GM19193 (cell line): ENCODE results near the gene PPP1R3G.

Experiments used
- POLR2A ChIP-seq: IDR thresholded peaks from 4 replicates; pipeline ENCODE4 v1.6.1; 2011; ENCODE audit not compliant: insufficient read depth, insufficient read length; ENCODE audit errors: extremely low read depth

PPP1R3G gene

GRCh38 chr6:5061152-5061551 is 24.0 kb upstream of the PPP1R3G start:
- no peak for TF ChIP-seq POLR2A

- no peak for TF ChIP-seq POLR2A
Measured at GRCh38 chr6:5063617-5064016, 21.5 kb upstream of the PPP1R3G start.

GRCh38 chr6:5066456-5067093 is 18.6 kb upstream of the PPP1R3G start:
- TF ChIP-seq POLR2A = no peak

- no peak for TF ChIP-seq POLR2A
Measured at GRCh38 chr6:5067305-5067704, 17.8 kb upstream of the PPP1R3G start.

- no peak for TF ChIP-seq POLR2A
Measured at GRCh38 chr6:5068153-5068751, 16.9 kb upstream of the PPP1R3G start.

DNA sequence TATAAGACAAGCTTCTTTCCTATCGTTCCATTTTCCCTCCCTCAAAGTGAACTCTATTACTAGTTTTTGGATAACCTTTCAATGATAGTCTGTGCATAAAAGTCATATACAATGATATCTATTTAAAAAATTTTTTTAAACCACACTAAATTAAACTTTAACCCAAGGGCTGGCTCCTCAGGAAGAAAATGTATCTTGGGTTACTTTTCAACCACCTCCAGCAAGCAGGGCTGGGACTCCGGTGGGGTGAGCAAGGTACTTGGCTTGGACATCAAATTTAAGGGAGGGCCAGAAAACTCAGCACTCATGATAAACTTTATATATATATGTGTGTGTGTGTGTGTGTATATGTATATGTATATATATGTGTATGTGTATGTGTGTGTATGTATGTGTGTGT is 13.9 kb upstream of the PPP1R3G start:
- no peak for TF ChIP-seq POLR2A

DNA sequence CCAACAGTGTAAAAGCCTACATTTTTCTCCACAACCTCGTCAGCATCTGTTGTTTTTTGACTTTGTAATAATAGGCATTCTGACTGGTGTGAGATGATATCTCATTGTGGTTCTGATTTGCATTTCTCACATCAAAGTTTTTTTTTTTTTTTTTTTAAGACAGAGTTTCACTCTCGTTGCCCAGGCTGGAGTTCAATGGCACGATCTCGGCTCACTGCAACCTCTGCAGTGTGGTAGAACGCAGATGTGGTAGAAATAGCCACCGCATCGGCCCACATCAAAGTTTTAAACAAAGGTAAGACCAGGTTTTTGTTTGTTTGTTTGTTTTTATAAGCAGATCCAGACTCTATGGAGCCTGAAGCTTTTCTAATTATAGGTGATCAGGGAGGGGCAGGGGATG is 12.7 kb upstream of the PPP1R3G start:
- TF ChIP-seq POLR2A = no peak

DNA sequence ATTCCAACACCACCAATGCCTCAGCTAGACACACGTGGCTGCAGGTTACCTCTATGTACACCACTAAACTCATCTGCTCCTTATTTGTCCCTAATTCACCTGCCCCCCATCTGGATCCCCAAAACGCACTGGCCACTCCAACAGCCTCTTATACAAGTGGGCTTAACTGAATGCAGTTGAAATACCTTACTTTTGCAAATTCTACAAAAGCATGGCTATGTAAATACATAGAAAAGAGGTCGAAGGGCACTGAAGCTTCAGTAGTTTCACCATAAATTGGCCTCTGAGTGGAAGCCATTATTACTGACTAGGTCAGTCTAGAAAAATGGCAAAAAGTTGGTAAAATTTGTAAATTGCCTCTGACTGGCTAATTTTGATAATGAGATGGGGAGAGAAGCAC is 11.1 kb upstream of the PPP1R3G start:
- no peak for TF ChIP-seq POLR2A

DNA sequence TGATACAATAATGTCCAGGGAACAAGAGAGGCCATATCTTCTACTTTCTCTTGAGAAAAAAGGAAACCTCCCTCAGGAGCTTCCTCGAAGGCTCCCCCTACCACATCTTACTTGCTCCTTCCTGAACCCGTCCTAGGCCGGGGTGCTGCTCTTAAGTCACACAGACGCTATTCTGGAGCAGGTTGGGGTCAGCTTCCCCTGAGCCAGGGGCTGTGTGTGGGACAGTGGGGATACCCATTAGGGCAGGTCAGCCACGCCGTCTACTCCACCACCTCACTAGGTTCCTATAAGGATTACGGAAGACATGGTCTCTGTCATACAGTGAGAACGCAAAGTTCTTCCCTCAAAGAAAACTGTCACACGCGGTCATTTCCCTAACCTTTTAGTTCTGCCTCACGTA is 8.2 kb upstream of the PPP1R3G start:
- TF ChIP-seq POLR2A = no peak

- TF ChIP-seq POLR2A = no peak
Measured at GRCh38 chr6:5078121-5078669, 6.9 kb upstream of the PPP1R3G start.

GRCh38 chr6:5079692-5080091 is 5.4 kb upstream of the PPP1R3G start:
- no peak for TF ChIP-seq POLR2A

DNA sequence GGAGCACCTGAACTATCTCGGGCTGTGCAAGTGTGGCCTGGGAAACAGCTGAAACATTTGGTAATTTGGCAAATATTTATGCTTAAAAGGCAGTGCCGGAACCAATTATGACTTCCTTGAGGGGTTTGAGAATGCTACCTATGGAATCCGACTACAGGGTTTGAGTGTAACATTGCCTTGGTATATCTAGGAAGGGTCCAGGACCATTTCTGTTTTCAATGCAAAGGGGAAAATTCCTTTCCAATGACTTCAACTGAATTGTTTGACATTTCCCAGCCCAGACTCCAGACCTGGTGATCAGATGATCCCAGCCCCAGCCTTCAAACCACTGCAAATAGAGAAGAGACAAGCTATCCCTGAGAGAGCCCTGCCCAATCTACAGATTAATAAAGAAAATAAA is 4.6 kb upstream of the PPP1R3G start:
- no peak for TF ChIP-seq POLR2A

DNA sequence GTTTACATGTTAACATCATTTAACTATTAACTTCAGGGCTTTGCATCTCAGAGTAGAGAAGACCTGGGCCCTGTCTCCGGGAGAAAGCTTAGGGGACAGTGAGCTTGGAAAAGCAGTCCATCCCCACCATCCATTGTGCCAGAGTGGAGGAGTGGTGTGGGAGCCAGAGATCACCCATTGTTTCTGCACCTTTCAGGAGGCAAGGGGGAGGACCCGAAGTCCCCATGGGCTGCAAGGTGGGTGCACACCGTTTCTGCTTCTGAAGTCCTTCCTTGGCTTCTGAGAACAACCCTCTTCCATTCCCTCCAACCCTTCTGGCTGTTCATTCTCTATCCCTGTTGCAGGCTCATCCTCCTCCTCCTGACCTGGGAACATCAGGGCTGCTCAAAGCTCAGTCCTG is 4.0 kb upstream of the PPP1R3G start:
- no peak for TF ChIP-seq POLR2A

- no peak for TF ChIP-seq POLR2A
Measured at GRCh38 chr6:5081955-5082354, 3.2 kb upstream of the PPP1R3G start.

- TF ChIP-seq POLR2A = no peak
Measured at GRCh38 chr6:5082487-5083306, 2.4 kb upstream of the PPP1R3G start.

DNA sequence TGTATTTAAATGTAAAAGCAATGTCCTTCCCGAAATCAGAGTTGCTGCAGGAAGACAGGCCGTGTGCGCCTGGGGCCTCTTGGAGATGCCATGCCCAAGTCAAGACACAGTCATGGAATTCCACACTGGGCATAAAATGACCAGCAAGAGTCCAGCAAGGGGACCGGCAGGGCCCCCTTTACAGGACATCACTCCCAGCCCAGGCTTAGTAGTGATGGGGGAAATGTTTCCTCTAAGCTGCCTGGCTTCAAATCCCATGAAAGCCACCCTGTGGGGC is 1.9 kb upstream of the PPP1R3G start:
- TF ChIP-seq POLR2A = no peak
